Activated naive CD4-positive, alpha-beta T cell treated with anti-CD3 and anti-CD28 coated beads for 36 hours (primary cell): Measurements from ENCODE around the gene WFIKKN1. TPM values are rescaled to one million over a fixed set of nuclear protein-coding genes. Genes with fewer than 3 reads are reported as not detected.

Experiments used
- CTCF ChIA-PET: fragments of 350-600 bp; sonication (Branson Sonifier 250); formaldehyde crosslinking; loops from one replicate; lab custom pipeline; 2021; ENCODE audit warnings: antibody characterized with exemption; lab: Charles Lee
- DNase-seq: peaks from one replicate; pipeline ENCODE4 v3.0.0-alpha.2; 2020
- H3K27ac Mint-ChIP-seq: one replicate; pipeline ENCODE4 v1.8.0; 2021; ENCODE audit warnings: mild to moderate bottlenecking, mixed read lengths
- H3K27me3 Mint-ChIP-seq: one replicate; pipeline ENCODE4 v1.8.0; 2021; ENCODE audit warnings: low read depth, mixed read lengths
- H3K36me3 Mint-ChIP-seq: one replicate; pipeline ENCODE4 v1.8.0; 2021; ENCODE audit warnings: low read depth, mixed read lengths
- H3K4me1 Mint-ChIP-seq: one replicate; pipeline ENCODE4 v1.8.0; 2021; ENCODE audit warnings: low read depth, mixed read lengths
- H3K4me3 Mint-ChIP-seq: one replicate; pipeline ENCODE4 v1.8.0; 2021; ENCODE audit warnings: mild to moderate bottlenecking, moderate library complexity, mixed read lengths
- H3K9me3 Mint-ChIP-seq: one replicate; pipeline ENCODE4 v1.8.0; 2021; ENCODE audit warnings: mixed read lengths
- intact Hi-C: fragments of 100-400 bp; cut with micrococcal nuclease; formaldehyde crosslinking; loops from one replicate; pipeline ENCODE4 v1.15.1; 2023
- total RNA-seq, 2 experiments: library from RNA; stranded (reverse); gene quantifications; one replicate each; pipeline ENCODE4 v1.2.3, GENCODE V29; 2021

WFIKKN1 gene
- total RNA-seq, 2 experiments from 2014 or later, result 0.10 to 0.25 TPM

GRCh38 chr16:677316-678190, 46.8 kb downstream of the WFIKKN1 start:
- Mint-ChIP-seq H3K9me3 (no peaks in the 10 kb centered on the region), H3K4me3 (no peak overlapping the region), H3K27ac (no peak overlapping the region), H3K4me1 (peaks cover 29% of the 10 kb centered on the region), H3K27me3 (peaks cover 3% of the 10 kb centered on the region), H3K36me3 (peaks cover 11% of the 10 kb centered on the region)
- CTCF ChIA-PET, result interaction anchor here (1.6 kb wide), 1 partner anchor 12 kb away, joined by 4 read pairs; no protein-coding TSS in a partner anchor
- intact Hi-C loops, result no loop called here
- no peak for DNase-seq

DNA sequence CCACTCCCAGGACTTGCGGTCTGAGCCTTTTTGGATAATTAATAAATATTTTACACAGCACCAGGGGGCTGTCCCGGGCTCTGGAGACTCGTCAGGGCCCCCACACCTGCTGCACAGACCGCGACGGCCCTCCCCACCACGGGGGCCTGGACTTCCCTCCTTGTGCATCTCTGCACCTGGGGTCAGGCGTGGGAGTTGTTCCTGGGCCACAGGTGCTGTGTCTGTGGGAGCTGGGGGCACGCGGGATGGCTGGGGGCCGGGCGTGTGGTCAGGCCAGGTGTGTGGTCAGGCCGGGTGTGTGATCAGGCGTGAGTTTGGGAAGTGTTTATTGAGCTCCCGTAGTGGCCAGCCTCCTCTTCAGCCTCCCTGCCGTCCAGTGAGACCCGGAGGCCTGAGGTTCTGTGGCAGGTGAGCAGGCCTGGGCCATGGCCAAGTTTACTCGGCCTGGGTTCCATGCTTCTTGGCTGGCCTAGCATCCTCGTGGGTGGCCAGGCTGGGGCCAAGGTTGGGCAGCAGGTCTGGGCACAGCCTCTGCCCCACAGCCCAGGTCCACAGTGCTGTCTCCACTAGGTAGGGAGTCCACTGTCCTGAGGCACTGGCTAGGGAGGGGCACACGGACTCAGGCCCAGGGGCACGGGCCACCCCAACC, 47.5 kb downstream of the WFIKKN1 start:
- intact Hi-C loops, result no loop called here
- Mint-ChIP-seq H3K4me3 (no peak overlapping the region), H3K36me3 (peaks cover 11% of the 10 kb centered on the region), H3K27ac (no peak overlapping the region), H3K27me3 (peaks cover 3% of the 10 kb centered on the region), H3K9me3 (no peaks in the 10 kb centered on the region), H3K4me1 (peaks cover 37% of the 10 kb centered on the region)
- CTCF ChIA-PET, result no interaction called here
- no peak for DNase-seq

GRCh38 chr16:678858-679813, 48.4 kb downstream of the WFIKKN1 start:
- Mint-ChIP-seq H3K4me1 (peaks cover 38% of the 10 kb centered on the region), H3K4me3 (peak overlapping the region; percentile 66), H3K27me3 (peaks cover 3% of the 10 kb centered on the region), H3K27ac (peak overlapping the region; percentile 19), H3K9me3 (no peaks in the 10 kb centered on the region), H3K36me3 (peaks cover 11% of the 10 kb centered on the region)
- intact Hi-C loops, result no loop called here
- CTCF ChIA-PET, result no interaction called here
- peak; percentile 41 for DNase-seq

DNA sequence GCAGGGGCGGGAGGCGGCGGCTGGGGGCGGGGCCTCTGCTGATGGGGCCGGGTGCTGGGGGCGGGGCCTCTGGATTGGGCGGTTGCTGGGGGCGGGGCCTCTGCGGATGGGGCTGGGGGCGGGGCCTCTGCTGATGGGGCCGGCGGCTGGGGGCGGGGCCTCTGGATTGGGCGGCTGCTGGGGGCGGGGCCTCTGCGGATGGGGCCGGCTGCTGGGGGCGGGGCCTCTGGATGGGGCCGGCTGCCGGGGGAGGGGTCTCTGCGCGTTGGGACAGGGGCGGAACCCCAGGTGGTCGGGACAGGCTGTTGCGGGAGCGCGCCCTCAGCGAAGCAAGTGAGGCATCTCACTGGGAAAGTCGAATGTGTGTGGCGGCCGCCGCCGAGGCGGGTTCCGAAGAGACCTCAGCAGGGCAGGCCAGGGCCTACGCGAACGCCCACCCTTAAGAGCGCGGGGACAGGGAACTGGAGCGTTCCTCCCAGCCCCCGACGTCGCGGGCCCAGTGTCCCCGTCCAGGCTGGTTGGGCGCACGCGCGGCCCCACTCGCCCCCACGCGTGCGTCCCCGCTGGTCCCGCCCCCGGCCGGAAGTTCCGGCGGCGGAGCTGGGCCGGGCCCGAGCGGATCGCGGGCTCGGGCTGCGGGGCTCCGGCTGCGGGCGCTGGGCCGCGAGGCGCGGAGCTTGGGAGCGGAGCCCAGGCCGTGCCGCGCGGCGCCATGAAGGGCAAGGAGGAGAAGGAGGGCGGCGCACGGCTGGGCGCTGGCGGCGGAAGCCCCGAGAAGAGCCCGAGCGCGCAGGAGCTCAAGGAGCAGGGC, 49.2 kb downstream of the WFIKKN1 start, which contains the start of gene STUB1:
Gene STUB1 (plus strand): TSS at position 597 of the 811 bp plus-strand sequence. CDS start 116 bp downstream, at position 713.
- peak within 1 kb of the TSS; percentile 19 for H3K27ac Mint-ChIP-seq
- peaks cover 3% of the 10 kb centered on the region for H3K27me3 Mint-ChIP-seq
- peaks cover 38% of the 10 kb centered on the region for H3K4me1 Mint-ChIP-seq
- intact Hi-C loops, result loop anchor here (1.0 to 5.0 kb wide), 5 partner anchors 12 to 291 kb away; partner anchors contain the start of genes ANTKMT, CAPN15, LMF1 and RHOT2
- H3K9me3 Mint-ChIP-seq, result no peaks in the 10 kb centered on the region
- peak; percentile 90 for DNase-seq
- CTCF ChIA-PET, result no interaction called here
- H3K36me3 Mint-ChIP-seq, result peaks cover 11% of the 10 kb centered on the region
- H3K4me3 Mint-ChIP-seq, result peak within 1 kb of the TSS; percentile 80

GRCh38 chr16:680625-680945, 49.8 kb downstream of the WFIKKN1 start:
- Mint-ChIP-seq H3K9me3 (no peaks in the 10 kb centered on the region), H3K4me3 (peak overlapping the region; percentile 80), H3K4me1 (peaks cover 35% of the 10 kb centered on the region), H3K27ac (no peak overlapping the region), H3K36me3 (peaks cover 11% of the 10 kb centered on the region), H3K27me3 (no peaks in the 10 kb centered on the region)
- DNase-seq, result no peak
- CTCF ChIA-PET, result no interaction called here
- intact Hi-C loops, result loop anchor here (1.0 to 5.0 kb wide), 5 partner anchors 12 to 290 kb away; partner anchors contain the start of genes ANTKMT, CAPN15, LMF1 and RHOT2

DNA sequence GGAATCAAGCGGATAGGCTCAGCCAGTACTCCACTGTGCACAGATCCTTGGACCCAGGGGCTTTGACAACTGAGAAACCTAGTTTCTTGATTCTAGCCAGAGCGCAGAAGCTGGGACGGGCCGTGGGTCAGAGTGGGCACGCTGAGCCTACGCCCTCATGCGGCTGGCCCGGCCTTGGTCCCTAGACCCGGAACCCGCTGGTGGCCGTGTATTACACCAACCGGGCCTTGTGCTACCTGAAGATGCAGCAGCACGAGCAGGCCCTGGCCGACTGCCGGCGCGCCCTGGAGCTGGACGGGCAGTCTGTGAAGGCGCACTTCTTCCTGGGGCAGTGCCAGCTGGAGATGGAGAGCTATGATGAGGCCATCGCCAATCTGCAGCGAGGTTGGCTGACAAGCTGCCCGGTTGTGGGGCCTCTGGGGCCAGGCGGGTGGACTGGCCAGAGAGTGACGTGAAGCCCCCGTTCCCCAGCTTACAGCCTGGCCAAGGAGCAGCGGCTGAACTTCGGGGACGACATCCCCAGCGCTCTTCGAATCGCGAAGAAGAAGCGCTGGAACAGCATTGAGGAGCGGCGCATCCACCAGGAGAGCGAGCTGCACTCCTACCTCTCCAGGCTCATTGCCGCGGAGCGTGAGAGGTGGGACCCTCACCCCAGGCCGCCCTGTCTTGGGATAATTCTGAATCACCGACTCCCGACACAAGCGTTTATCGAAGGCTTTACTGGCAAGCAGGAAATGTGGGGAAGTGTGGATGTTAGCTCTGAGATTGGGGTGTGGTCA, 50.4 kb downstream of the WFIKKN1 start:
- H3K27ac Mint-ChIP-seq, result peak overlapping the region; percentile 50
- H3K4me3 Mint-ChIP-seq, result peak overlapping the region; percentile 80
- peaks cover 11% of the 10 kb centered on the region for H3K36me3 Mint-ChIP-seq
- DNase-seq, result no peak
- no peaks in the 10 kb centered on the region for H3K9me3 Mint-ChIP-seq
- CTCF ChIA-PET, result no interaction called here
- peaks cover 38% of the 10 kb centered on the region for H3K4me1 Mint-ChIP-seq
- intact Hi-C loops, result loop anchor here (1.0 to 5.0 kb wide), 5 partner anchors 13 to 290 kb away; partner anchors contain the start of genes ANTKMT, CAPN15, LMF1 and RHOT2
- H3K27me3 Mint-ChIP-seq, result no peaks in the 10 kb centered on the region

DNA sequence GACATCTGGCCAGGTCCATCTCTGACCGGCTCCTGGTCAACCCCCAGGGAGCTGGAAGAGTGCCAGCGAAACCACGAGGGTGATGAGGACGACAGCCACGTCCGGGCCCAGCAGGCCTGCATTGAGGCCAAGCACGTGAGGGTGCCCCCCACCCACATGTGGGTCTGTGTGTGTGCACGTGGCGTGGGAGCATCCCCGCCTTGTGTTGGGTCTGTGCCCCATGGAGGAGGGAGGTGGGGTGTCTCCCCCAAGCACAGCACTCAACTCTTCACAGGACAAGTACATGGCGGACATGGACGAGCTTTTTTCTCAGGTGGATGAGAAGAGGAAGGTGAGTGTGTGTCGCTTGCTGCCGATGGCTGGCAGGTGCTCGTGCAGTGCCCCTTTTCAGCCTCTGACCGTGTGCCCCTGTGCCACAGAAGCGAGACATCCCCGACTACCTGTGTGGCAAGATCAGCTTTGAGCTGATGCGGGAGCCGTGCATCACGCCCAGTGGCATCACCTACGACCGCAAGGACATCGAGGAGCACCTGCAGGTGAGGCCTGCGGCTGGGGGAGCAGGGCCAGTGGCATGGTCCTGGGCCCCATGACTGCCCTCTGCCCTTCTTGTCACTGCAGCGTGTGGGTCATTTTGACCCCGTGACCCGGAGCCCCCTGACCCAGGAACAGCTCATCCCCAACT, 51.1 kb downstream of the WFIKKN1 start:
- H3K27me3 Mint-ChIP-seq, result no peaks in the 10 kb centered on the region
- peaks cover 34% of the 10 kb centered on the region for H3K4me1 Mint-ChIP-seq
- peak overlapping the region; percentile 80 for H3K4me3 Mint-ChIP-seq
- peak overlapping the region; percentile 50 for H3K27ac Mint-ChIP-seq
- CTCF ChIA-PET, result no interaction called here
- DNase-seq, result no peak
- H3K9me3 Mint-ChIP-seq, result no peaks in the 10 kb centered on the region
- intact Hi-C loops, result loop anchor here (2.0 to 5.0 kb wide), 3 partner anchors 40 to 289 kb away; partner anchors contain the start of genes ANTKMT, CAPN15 and LMF1
- H3K36me3 Mint-ChIP-seq, result peaks cover 11% of the 10 kb centered on the region

DNA sequence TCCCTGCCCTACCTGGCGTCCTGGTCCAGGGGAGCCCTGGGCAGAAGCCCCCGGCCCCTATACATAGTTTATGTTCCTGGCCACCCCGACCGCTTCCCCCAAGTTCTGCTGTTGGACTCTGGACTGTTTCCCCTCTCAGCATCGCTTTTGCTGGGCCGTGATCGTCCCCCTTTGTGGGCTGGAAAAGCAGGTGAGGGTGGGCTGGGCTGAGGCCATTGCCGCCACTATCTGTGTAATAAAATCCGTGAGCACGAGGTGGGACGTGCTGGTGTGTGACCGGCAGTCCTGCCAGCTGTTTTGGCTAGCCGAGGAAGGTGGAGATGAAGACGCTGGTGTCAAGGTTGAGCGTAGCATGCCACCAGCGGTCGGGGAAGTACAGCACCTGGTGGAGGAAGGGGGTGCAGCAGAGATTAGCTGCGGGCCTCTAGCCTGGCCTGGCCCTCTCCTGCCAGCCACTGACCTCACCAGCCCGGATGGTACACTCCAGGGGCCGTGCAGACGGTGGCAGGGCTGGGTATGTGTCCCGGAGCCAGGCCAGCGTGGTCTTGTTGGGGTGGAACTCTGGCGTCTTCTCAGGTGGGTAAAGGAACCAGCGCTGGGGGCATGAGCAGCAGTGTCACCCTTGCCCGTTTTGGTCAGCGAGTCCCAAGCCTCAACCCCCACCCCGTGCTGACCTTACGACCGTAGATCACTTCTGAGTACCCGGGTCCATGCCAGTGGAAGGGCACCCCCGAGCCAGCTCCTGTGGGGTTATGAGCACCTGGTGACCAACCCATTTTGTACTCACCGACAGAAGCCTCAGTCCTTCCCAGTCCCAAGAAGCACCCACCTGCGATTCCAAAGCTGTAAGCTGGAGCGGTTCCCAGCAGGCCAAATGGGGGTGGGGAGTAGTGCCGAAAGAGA, 52.0 kb downstream of the WFIKKN1 start:
- CTCF ChIA-PET, result no interaction called here
- Mint-ChIP-seq H3K4me3 (peak overlapping the region; percentile 80), H3K27ac (peak overlapping the region; percentile 31), H3K4me1 (peaks cover 32% of the 10 kb centered on the region), H3K9me3 (no peaks in the 10 kb centered on the region), H3K27me3 (no peaks in the 10 kb centered on the region), H3K36me3 (peaks cover 12% of the 10 kb centered on the region)
- intact Hi-C loops, result loop anchor here (5.0 kb wide), 2 partner anchors 40 to 155 kb away; partner anchors contain the start of genes ANTKMT and CAPN15
- DNase-seq, result no peak

GRCh38 chr16:683396-684070, 52.7 kb downstream of the WFIKKN1 start:
- CTCF ChIA-PET, result no interaction called here
- intact Hi-C loops, result loop anchor here (2.0 to 5.0 kb wide), 3 partner anchors 39 to 156 kb away; partner anchors contain the start of genes ANTKMT, CAPN15 and METTL26
- no peak for DNase-seq
- Mint-ChIP-seq H3K36me3 (peaks cover 12% of the 10 kb centered on the region), H3K4me1 (peaks cover 35% of the 10 kb centered on the region), H3K9me3 (no peaks in the 10 kb centered on the region), H3K27ac (no peak overlapping the region), H3K27me3 (no peaks in the 10 kb centered on the region), H3K4me3 (peak overlapping the region; percentile 80)
